VCaP (cell line): ENCODE results near the gene PARP12.

Experiments
- H3K27ac ChIP-seq: fragments of 450-650 bp; 2 replicates; pipeline ENCODE4 v1.5.1; 2017
- TF ChIP-seq, protein P1 (sequence below): fragments of 450-650 bp; conservative IDR thresholded peaks from 2 replicates; pipeline ENCODE4 v1.5.1; 2017; ENCODE audit warnings: mild to moderate bottlenecking, moderate library complexity

Gene PARP12

DNA sequence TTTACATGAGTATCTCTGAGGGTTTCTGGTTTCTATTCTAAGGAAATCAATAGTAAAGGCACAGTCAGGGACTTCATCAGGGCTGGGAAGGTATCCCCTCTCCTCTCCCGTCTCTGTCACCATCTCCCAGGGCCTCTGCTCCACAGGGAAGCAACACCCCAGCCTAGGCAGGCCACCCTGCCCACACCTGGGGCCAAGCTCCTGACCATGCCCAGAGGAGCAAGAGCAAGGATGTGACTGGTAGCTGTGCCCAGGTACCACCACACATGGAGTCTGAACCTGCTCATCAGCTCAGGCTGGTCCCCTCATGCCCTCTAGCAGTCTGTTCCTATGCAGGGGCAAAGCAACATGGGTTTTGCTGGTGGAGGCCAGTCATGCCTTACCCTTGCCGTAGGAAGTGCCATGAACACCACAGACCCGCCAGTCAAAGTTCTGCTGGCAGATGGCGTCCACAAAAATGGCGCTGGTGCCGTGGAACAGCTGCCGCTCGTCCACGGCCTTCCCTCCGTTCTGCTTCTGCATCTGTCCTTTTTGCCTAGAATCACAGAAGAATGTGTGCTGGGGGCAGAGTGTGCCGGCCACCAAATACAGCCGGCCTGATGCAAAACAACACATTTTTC, 36.8 kb downstream of the PARP12 start:
- TF ChIP-seq, protein P1, sequence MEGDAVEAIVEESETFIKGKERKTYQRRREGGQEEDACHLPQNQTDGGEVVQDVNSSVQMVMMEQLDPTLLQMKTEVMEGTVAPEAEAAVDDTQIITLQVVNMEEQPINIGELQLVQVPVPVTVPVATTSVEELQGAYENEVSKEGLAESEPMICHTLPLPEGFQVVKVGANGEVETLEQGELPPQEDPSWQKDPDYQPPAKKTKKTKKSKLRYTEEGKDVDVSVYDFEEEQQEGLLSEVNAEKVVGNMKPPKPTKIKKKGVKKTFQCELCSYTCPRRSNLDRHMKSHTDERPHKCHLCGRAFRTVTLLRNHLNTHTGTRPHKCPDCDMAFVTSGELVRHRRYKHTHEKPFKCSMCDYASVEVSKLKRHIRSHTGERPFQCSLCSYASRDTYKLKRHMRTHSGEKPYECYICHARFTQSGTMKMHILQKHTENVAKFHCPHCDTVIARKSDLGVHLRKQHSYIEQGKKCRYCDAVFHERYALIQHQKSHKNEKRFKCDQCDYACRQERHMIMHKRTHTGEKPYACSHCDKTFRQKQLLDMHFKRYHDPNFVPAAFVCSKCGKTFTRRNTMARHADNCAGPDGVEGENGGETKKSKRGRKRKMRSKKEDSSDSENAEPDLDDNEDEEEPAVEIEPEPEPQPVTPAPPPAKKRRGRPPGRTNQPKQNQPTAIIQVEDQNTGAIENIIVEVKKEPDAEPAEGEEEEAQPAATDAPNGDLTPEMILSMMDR = no peak

DNA sequence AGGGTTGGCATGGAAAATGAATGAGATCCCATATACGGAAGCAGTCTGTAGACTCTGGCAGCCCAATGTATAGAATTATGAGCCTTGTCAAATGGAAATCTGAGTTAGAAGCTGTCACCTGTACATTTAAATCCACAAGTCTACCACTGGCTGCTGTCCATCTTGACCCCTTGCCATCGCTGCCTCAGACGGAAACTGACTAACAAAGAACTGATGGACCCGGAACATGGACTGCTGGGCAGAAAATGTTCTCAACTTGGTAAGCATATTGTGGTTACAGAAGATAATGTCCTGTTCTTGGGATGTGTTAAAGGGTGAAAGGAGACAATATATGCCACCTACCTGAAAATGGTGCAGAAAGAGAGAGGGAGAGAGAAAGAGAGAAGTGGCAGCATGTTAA, 37.5 kb downstream of the PARP12 start:
- no peak overlapping the region for H3K27ac ChIP-seq
- TF ChIP-seq, protein P1 = no peak

More for the DNA sequence above, 36.8 kb downstream of the PARP12 start:
- H3K27ac ChIP-seq = no peak overlapping the region

DNA sequence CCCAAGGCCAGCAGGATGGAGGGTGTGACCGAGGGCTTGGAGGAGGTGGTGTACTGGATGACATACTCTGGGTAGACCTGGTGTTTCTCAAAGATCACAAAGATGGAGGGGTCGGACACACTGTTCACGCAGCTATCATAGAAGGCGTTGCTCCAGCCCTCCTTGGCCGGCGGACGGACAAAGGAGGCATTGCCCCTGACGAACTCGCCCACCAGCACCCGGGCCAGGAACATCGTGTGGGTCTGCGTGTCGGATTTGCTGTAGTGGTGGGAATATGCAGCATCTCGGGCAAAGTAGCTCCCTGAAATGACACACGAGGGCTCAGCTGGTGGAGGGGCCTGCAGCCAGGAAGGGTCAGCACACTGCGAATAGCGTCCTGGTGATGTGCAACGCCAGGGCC, 38.2 kb downstream of the PARP12 start:
- peak overlapping the region; percentile 41 for H3K27ac ChIP-seq
- TF ChIP-seq, protein P1 = no peak

DNA sequence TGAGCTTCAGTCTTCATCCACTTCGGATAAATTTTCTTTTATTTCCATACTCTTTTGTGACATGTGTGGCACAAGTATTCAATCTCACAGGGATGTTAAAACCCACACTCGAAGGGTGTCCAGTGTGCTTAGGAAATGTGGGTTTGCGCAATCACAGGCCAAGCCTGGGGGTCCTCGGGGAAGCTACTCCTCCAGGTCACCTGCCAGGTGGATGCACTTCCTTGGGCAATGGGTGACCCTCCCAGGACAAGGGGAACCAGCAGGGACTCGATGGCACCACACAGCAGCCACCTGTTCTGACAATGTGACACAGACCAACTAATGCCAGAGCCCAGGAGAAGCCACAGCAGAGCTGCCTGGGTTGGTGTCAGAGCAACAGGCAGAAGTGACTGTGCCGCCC, 39.0 kb downstream of the PARP12 start:
- TF ChIP-seq, protein P1 = no peak
- H3K27ac ChIP-seq = peak overlapping the region; percentile 41

DNA sequence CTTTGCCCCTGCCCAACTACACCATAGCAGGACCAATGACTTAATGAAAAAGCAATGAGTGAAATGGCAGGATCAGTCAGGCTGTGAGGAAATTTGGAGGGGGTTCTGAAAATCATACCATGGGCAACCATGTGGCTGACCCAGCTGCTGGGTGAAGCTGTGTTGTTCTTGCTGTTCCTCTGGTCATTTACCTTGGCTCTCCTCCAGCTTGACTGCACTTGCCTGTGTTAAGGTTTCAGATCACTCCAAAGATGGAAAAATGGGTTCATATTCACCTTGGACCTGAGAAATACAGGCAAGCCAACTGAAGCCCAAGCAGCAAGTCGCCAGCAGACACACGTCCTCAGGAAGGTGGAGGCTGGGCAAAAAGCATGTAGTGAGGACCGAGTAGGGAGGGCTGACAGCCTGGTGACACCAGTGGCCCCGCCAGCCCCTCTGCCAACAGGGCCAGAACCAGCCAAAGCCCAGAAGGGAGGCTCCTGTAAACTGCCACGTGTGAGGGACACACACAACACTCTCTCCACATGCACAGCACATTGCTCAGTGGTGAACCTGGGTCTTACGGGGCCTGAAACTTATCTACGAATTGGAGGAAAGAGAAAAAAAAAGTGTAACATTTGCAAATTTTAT, 40.1 kb downstream of the PARP12 start:
- peak overlapping the region; percentile 41 for H3K27ac ChIP-seq
- TF ChIP-seq, protein P1 = no peak

DNA sequence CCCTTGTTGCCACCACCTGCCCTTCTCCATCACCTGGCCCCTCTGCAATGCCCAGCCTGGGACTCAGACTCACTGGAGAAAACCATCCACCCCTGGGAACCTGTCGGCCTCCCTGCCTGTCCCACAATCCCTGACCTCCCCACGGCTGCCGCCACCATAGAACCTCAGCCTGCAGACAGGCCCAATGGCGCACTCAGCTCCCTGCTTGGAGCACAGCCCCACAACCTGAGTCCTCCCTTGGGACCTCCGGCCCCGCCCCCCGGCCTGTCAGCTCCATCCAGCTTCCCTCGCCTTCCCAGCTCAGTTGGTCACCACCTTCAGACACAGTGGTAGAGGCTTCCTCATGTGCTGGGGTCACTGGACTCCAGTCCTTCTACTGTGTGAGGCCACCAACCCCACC, 41.1 kb downstream of the PARP12 start:
- H3K27ac ChIP-seq = no peak overlapping the region; the same call in 1 of the 2 replicates

DNA sequence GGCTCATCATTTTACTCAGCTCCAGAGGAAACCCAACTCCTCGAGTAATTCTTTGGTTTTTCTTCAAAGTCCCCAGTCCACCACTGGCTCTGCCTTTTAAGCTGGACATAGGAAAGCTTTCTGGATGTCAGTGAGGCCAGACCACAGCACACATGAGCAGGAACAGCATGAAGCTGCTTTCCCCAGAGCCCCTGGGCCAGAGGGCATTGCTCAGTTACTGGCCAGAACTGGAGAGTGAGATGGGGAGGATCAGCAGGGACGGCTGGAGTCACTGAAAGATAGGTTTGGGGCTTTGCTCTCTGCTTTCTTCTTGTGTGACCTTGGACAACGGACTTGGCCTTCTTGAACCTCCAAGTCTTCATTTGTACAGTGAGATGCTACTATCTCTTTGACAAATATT, 43.1 kb downstream of the PARP12 start:
- no peak overlapping the region for H3K27ac ChIP-seq

More for the DNA sequence above, 41.1 kb downstream of the PARP12 start:
- TF ChIP-seq, protein P1 = no peak

More for the DNA sequence above, 43.1 kb downstream of the PARP12 start:
- TF ChIP-seq, protein P1 = no peak
